HG02885 (cell line): ENCODE measurements around the gene DQX1.

Experiments
- ATAC-seq: cut with Tn5 transposase; IDR thresholded peaks from one replicate; pipeline ENCODE4 v1.9.1; 2021; ENCODE audit warnings: mild to moderate bottlenecking; ENCODE audit not compliant: unreplicated experiment, poor library complexity

The DQX1 gene

DNA sequence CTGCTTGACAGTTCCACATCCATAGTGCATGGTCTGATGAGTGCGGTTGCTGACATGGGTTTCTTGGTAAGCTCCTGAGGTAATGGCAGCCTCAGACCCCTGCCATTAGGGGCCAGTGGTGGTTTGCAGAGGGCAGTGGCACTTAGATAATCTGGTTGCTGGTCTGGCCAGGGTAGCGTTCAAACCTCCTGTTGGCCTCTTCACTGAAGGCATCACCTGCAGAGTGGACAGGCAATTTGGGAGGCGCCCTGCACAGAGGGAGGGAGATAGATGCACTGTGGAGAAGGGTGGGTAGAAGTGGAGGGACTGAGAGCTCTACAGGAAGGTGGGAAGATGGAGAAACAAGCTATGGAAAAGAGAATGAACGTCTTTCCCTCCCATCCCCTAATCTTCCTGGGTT lies 7.4 kb upstream of the DQX1 start:
- no peak for ATAC-seq

DNA sequence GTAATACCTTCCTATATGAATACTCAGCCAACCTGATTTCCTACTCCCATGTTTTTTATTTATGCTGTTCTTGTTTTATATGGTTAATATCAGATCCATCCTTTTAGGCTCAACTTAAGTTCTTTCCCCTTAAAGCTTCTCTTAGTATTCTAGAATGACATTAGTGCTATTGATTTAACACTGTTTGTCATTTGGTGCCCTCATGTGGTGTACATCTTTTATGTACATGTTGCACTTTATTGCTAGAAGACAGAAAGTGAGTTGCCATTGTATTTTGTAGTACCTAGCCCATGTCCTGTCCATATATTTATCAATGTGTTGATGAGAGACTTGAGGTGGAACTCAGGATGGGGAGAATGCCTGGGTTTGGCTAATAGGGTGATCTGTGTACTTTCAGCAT lies 6.2 kb upstream of the DQX1 start:
- no peak for ATAC-seq

DNA sequence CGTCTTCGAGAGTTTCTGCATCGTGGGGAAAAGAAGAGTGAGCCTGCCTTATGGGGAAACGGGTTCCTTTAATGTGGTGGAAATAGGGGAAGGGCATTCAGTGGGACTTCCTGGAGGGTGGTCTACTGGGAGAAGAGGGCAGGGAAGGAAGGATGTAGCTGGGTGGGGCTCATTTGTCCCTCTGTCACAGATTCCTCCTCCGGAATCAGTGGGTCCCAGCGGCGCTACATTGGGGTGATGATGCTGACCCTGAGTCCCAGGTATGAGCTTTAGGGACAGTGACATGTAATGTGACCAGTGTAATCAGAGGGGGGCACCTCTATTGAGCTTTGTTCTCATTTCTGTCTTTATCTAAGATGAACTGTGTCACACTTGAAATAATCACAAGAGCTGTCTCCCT lies 5.6 kb upstream of the DQX1 start:
- ATAC-seq = no peak

DNA sequence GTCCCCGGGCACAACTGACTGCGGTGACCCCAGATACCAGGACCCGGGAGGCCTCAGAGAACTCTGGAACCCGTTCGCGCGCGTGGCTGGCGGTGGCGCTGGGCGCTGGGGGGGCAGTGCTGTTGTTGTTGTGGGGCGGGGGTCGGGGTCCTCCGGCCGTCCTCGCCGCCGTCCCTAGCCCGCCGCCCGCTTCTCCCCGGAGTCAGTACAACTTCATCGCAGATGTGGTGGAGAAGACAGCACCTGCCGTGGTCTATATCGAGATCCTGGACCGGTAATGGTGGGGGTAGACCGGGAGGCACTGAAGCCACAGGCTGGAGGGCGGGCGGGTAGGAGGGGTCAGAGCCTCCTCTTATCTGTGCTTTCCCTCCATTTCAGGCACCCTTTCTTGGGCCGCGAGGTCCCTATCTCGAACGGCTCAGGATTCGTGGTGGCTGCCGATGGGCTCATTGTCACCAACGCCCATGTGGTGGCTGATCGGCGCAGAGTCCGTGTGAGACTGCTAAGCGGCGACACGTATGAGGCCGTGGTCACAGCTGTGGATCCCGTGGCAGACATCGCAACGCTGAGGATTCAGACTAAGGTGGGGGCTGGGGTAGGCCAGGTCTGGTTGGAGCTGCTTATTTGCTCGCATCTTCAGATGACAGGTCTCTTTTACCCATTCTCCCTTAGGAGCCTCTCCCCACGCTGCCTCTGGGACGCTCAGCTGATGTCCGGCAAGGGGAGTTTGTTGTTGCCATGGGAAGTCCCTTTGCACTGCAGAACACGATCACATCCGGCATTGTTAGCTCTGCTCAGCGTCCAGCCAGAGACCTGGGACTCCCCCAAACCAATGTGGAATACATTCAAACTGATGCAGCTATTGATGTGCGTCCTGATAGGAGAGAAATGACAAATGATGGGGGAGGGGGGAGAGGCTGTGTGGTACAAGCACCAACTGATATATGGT lies 4.5 kb upstream of the DQX1 start:
- peak; percentile 25 for ATAC-seq

DNA sequence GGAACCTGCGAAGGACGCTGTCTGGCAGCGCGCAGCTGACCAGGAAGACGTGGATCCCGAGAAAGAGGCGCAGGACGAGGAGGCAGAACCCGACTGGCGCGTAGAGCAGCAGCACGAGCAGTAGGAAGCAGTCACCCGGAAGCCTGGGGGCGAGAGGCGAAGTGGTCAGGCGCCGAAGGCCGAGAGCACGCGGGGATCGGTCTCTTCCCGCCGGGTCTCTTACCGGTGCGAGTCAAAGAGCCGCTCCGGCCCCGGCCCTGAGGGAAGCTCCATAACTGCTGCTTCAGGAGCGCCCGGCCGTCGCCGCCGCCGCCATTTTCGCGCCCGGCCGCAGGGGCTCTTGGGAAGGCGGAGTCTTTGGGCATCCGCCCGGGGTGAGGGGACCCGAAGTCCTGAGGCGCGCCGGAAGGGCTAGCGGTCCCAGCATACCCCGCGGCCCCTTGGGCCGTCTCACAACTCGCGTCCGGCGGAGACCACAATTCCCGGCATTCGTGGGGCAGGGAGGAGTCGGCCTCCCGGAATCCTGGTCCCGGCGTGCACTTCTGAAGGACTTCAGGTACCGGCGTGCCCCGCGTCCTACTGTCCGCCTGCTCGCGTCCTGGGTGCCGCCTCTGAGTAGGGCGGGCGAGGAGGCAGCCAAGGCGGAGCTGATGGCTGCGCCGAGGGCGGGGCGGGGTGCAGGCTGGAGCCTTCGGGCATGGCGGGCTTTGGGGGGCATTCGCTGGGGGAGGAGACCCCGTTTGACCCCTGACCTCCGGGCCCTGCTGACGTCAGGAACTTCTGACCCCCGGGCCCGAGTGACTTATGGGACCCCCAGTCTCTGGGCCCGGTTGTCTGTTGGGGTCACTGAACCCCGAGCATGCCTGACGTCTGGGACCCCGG lies 3.6 kb upstream of the DQX1 start, which contains the start of the genes AUP1 and HTRA2:
AUP1 (minus strand) TSS at position 350 of the 882 bp plus-strand sequence; CDS start at position 273, 77 bp downstream.
HTRA2 (plus strand) TSS at position 577 of the 882 bp plus-strand sequence; CDS start at position 651, 74 bp downstream.
- ATAC-seq = peak; percentile 82

DNA sequence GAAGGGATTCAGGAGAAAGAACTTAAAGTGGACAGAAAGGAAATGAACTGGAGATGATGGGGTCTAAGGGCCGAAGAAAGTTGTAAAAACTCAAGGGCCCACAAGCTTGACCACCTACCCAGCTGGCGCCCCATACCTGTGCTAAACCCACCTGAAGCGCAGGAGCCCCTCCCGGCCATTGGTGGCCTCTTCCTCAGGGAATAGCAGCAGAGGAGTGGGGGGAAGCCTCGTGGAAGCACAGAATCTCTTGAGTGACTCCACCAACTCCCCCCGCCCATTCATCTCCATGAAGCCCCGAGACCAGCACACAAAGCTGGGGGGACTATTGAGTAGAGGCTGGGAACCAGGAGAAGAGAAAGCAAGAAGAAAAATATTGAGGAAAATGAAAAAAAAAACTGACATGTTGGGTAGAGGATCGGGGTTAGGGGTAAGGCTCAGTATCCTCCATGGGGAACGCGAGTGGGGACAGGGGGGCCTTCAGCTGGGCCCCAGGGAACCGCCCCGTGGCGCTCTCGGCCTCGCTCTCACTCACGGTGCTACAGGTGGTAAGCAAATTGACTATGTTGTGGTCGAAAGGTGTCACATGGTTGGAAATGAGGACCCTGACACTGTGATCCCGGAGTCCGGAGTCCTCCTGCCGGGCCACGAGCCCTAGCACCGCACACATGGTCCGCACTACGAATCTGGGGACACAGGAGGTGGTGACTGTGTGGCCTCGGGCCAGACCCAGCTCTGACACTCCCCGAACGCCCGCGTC lies 2.7 kb upstream of the DQX1 start:
- peak; percentile 5 for ATAC-seq

DNA sequence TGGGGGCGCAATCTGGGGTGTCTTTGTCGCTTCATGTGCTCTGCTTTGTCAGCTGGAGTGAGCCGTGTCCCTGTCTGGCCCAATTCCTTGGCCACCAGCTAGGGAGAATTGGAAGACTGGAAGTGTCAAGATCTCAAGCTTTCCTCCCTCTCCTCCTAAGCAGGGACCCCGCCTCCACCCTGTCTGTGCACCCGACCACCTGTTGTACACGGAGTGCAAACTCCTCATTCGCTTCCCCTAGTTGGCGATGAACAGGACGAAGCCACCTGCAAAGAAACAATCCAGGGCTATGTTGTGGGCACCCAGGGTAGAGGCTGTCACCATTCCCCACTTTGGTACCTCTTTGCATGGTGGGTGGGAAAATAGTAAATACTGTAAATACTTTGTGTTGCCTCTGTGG lies 1.7 kb upstream of the DQX1 start:
- ATAC-seq = no peak

DNA sequence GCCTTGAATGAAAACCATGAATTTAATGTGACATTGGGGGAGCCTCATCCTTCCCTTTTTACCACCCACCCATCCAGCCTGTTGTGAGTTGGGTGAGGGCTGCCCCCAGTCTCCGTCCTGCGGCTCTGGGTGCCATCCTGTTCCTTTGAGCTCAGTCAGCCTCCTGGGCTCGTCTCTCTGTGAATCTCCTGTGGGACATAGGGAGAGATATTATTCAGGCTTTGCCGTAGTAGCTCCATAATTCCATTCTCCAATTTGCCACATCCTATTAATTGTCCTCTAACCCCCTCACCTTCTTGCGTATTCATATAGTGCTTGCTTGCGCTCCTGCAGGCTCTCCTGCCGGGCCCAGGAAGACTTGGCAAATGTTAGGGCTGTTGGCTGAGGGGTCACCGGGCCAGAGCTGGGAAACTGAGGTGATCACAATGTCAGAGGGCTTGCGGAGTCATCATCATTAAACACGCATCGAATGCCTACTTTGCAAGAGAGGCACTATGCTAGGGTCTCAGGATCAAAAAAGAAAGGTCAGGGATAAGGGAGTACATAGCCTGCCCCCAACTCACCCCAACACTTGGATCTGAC lies 709 bp upstream of the DQX1 start:
- ATAC-seq = no peak

DNA sequence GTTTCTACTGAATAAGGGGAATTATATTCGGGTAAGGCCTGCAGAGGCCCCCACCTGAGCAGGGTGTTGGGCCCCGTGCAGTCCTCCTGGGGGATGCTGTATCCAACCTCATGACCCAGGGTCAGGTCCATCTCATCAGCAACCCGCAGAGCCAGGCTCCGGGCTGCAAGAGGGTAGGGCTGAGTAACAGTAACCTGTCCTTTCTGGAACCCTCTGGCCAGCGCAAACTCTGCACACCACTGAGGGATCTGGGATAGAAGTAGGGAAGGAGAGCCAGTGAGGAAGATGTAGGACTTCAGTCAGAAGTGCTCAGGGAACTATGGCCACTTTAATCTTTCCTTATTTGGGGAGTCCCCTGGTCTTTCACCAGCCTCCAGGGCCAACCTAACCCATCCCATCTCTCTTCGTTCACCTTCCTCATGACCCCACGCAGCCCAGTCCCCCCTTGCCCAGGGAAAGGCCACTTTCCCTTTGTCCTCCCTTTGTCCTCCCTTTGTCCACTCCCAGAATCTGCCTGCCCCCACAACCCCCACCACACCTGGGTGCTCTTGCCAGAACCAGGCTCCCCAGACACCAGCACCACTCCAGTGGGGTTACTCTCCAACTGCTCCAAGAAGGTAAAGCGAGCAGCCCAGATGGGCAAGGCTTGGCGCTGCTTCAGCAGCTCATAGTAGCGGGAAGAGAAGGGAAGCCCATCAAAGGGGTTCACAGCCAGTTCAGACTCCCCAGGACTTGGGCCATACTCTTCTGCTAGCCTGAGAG lies 895 bp downstream of the DQX1 start:
- ATAC-seq = no peak

DNA sequence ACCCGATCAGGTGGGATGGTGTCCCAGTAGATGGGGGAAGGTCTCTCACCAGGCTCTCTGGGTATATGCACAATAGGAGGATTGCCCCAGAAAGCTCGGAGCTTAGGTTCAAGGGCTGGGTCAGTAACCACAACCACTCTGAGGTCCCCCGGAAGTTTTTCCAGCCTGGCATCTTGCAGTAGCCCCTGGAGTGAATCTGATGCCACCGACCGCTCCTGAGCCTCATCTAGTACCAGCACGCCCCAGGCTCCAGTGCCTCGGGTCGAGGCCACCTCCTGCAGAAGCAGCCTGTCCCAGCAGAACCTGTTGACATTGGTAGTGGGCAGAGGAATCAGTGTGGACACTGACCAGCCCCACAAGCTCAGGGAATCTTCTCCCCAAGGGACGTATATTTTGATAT lies 2.0 kb downstream of the DQX1 start:
- ATAC-seq = no peak

DNA sequence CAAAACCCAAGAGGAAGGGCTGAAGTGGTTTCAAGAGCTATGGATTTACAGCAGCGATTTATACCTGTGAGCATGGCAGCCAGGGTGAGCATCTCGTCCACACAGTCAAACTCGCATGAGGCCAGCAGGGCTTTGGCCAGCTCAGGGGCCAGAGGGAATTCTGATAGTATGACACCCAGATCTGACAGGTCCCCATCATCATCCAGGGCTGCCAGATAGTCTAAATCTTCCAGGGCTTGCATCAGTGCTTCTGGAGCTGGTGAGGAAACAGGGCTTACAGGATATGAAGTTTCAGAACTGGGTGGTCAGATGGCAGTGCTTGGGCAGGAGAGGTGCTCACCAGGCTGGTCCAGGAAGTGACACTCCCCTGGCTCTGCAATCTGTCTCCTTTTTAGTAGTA lies 3.5 kb downstream of the DQX1 start:
- ATAC-seq = no peak

DNA sequence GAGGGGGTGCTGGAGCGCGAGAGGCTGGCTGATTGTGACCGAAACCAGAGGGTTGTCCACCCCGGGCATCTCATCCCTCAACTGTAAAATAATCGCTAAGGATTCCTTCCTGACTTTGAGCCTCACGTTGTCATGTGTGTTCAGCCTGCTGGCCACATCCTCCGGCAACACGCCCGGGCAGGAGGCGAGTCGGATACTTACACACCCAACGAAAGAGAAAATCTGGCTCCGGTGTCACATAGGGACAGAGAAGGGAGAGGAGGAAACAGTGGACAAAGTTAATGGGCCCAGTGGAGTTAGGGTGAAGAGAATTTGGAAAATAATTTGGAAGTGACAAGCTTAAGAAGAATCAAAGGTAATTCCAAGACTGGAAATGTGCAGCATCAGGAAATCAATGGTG lies 9.4 kb downstream of the DQX1 start:
- no peak for ATAC-seq

DNA sequence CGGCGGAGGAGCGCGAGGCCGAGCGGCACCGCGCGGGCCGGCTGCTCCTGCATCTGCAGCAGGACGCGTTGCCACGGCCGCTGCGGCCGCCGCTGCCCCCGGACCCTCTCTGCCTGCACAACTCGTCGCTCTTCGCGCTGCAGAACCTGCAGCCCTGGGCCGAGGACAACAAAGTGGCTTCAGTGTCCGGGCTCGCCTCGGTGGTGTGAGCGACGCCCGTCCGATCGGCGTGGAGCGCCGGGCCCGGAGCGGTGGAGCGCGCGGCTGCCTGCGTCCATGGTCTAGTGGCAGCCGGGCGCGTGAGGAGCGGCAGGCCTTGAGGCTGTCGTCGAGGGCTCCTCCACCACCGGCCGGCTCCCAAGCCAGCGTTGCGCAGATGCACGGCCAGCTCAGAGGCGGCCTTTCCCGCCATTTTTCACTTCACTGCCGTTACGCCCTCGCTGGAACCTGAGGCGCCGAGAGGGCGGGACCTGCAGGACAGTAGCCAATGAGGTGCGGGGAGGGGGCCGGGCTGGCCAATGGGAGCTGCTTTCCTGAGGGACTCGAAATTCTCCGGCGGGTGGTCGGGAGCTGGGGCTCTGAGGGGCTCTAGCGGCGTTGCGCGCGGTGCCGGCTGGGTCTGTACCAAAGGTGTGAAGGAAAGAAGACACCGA lies 9.9 kb downstream of the DQX1 start:
- peak; percentile 75 for ATAC-seq

DNA sequence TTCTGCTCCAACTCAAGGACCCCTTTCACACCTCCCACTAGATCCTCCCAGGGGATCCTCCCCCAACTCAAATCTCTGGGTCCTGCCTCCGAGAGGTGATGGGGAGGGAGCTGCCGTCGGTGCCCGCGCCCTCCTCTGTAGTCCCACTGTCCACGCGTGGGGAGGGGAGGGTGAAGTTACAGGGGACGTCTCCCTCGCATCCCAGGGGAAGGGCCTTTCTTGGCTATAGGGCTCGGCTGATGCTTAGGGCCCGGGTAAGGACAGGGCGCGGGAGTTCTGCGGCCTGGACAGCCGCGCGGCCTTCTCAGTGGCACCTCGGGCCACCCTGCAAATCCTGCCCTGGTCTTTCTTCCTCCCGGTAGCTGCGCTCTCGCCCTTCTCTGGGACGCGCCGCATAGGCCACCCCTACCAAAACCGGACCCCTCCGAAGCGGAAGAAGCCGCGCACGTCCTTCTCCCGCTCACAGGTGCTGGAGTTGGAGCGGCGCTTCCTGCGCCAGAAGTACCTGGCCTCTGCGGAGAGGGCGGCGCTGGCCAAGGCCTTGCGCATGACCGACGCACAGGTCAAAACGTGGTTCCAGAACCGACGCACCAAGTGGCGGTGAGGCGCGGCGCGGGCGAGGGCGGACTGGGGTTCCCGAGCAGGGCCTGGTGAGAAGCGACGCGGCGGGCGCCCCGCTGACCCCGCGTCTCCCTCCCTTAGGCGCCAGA lies 10.6 kb downstream of the DQX1 start:
- peak; percentile 24 for ATAC-seq

DNA sequence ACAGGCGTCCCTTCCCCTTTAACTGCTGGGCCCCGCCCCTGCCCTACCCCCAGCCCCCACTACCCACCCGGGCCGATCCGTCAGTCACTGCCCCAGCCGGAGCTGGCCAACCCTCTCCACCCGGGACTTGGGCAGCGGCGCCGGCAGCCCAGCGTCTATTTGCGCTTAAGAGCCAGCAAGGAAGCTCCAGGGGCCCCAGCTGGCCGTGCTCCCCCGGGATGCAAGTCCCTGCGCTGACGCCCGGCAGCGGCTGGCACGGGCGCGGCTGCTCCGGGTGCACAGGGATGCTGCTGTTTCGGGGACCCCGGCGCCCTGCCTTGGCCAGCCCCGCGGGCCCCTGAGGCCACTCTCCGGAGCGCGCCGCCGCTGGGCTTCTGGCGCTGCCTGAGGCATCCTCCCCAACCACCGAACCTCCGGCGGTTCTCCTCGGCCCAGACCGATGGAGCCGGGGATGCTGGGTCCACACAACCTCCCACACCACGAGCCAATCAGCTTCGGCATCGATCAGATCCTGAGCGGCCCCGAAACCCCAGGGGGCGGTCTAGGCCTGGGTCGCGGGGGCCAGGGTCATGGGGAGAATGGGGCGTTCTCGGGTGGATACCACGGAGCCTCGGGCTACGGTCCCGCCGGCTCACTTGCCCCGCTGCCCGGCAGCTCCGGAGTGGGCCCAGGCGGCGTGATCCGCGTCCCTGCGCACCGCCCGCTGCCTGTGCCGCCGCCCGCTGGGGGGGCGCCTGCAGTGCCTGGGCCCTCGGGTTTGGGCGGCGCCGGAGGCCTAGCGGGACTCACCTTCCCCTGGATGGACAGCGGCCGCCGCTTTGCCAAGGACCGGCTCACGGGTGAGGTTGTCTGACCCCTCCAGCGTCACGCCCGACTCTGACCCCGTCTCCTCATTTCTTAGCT lies 11.4 kb downstream of the DQX1 start, which contains the start of gene TLX2:
TLX2 (plus strand) TSS at position 83 of the 903 bp plus-strand sequence; CDS start at position 440, 357 bp downstream.
- no peak for ATAC-seq

DNA sequence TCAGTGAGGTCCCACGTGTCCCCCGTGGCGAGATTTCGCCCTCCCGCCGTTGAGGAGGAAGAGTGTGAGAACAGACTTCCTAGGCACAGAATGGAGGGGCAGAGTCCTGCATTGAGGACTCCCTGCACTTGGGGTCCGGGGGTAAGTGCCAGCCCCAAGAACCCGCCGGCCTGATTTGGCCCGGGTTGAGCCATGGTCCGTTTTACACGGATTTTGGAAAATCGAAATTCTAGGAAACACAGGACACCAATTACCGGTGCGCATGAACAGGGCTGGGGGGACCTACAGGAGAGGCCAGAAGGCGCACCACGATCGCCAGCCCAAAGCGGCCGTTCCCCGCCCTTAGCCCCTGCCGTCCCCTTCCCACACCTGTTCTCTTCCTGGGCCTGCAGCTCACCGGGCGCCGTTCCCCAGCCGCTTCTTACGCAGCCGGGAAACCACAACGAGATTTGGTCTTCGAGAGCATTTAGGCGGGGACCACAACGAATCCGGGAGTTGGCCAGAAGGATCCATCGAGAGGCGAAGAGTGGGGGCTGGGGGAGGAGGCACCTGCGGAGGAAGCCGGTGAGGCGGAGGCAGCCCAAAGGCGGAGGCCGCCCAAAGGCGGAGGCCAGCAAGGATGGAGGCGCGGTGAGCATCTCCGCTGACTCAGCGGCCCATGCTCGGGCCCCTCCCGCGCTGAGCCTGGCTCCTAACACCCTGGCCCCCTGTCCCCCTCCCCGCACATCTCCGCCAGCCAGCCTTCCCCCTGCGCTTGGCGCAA lies 12.2 kb downstream of the DQX1 start:
- no peak for ATAC-seq
